Measurements from ENCODE around the gene ARL5A.

DNA sequence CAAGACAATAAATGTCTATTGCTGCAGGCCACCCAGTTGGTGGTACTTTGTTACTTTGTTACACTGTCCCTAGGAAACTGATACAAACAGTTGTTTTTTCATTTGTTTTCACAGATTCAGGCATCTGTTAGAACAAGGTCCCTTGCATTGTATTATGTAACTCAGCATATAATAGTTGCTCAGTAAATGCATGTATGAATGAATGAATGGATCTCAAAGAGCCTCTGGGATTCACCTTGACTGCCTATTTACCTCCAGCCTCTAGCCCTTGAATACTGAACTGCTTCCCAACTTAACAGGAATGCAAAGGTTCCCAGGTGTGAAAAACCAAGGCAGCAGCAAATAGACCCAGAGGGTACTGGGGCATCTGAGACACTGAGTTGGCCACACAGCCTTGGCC lies 66.5 kb downstream of the ARL5A start:
- TF ChIP-seq GABPA (IDR thresholded peaks at IDR 0.05; ENCODE audit: low read depth) (no peak), POLR2AphosphoS5 (IDR thresholded peaks at IDR 0.05; ENCODE audit: low read depth) (no peak), SPI1 (IDR thresholded peaks at IDR 0.05; ENCODE audit: borderline replicate concordance, low read depth) (no peak)
- TF ChIP-seq, protein P1, sequence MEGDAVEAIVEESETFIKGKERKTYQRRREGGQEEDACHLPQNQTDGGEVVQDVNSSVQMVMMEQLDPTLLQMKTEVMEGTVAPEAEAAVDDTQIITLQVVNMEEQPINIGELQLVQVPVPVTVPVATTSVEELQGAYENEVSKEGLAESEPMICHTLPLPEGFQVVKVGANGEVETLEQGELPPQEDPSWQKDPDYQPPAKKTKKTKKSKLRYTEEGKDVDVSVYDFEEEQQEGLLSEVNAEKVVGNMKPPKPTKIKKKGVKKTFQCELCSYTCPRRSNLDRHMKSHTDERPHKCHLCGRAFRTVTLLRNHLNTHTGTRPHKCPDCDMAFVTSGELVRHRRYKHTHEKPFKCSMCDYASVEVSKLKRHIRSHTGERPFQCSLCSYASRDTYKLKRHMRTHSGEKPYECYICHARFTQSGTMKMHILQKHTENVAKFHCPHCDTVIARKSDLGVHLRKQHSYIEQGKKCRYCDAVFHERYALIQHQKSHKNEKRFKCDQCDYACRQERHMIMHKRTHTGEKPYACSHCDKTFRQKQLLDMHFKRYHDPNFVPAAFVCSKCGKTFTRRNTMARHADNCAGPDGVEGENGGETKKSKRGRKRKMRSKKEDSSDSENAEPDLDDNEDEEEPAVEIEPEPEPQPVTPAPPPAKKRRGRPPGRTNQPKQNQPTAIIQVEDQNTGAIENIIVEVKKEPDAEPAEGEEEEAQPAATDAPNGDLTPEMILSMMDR (IDR thresholded peaks at IDR 0.05; ENCODE audit: insufficient read depth, low read length), result no peak
- TF ChIP-seq, protein P2, sequence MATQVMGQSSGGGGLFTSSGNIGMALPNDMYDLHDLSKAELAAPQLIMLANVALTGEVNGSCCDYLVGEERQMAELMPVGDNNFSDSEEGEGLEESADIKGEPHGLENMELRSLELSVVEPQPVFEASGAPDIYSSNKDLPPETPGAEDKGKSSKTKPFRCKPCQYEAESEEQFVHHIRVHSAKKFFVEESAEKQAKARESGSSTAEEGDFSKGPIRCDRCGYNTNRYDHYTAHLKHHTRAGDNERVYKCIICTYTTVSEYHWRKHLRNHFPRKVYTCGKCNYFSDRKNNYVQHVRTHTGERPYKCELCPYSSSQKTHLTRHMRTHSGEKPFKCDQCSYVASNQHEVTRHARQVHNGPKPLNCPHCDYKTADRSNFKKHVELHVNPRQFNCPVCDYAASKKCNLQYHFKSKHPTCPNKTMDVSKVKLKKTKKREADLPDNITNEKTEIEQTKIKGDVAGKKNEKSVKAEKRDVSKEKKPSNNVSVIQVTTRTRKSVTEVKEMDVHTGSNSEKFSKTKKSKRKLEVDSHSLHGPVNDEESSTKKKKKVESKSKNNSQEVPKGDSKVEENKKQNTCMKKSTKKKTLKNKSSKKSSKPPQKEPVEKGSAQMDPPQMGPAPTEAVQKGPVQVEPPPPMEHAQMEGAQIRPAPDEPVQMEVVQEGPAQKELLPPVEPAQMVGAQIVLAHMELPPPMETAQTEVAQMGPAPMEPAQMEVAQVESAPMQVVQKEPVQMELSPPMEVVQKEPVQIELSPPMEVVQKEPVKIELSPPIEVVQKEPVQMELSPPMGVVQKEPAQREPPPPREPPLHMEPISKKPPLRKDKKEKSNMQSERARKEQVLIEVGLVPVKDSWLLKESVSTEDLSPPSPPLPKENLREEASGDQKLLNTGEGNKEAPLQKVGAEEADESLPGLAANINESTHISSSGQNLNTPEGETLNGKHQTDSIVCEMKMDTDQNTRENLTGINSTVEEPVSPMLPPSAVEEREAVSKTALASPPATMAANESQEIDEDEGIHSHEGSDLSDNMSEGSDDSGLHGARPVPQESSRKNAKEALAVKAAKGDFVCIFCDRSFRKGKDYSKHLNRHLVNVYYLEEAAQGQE (IDR thresholded peaks at IDR 0.05; ENCODE audit: insufficient replicate concordance, low read depth), result no peak

Measured in HL-60 (cell line).